NCI-H345 (cell line): ENCODE measurements around the gene DESI1.
"Not testable (repeated sequence)": the region's sequence is repeated elsewhere in the genome, so short reads cannot be mapped to it uniquely, and the experiment has no call there.

Source experiments
- DNase-seq: peaks from one replicate; lab custom pipeline; 2025; lab: John Stamatoyannopoulos, UW

DESI1 gene

GRCh38 chr22:41585898-41586297 is 34.9 kb downstream of the DESI1 start:
- no peak for DNase-seq

GRCh38 chr22:41584881-41585280 is 36.0 kb downstream of the DESI1 start:
- DNase-seq: no peak

- no peak for DNase-seq
These were observed 38.1 kb downstream of the DESI1 start for GRCh38 chr22:41582694-41583093.

GRCh38 chr22:41579997-41580355 is 40.9 kb downstream of the DESI1 start:
- DNase-seq: no peak

GRCh38 chr22:41579297-41579996 is 41.4 kb downstream of the DESI1 start:
- DNase-seq: no peak

- no peak for DNase-seq
These were observed 42.0 kb downstream of the DESI1 start for GRCh38 chr22:41578818-41579217.

GRCh38 chr22:41578114-41578513 is 42.7 kb downstream of the DESI1 start:
- DNase-seq: no peak

- no peak for DNase-seq
These were observed 44.0 kb downstream of the DESI1 start for GRCh38 chr22:41576877-41577276.

- no peak for DNase-seq
These were observed 45.3 kb downstream of the DESI1 start for GRCh38 chr22:41575533-41575932.

- DNase-seq: no peak
These were observed 45.9 kb downstream of the DESI1 start for GRCh38 chr22:41574847-41575381.

- no peak for DNase-seq
These were observed 47.2 kb downstream of the DESI1 start for GRCh38 chr22:41573677-41574076.

- not testable (repeated sequence) for DNase-seq
These were observed 48.5 kb downstream of the DESI1 start for GRCh38 chr22:41572305-41572704.

GRCh38 chr22:41571786-41572185 is 49.1 kb downstream of the DESI1 start:
- no peak for DNase-seq

- no peak for DNase-seq
These were observed 50.6 kb downstream of the DESI1 start for GRCh38 chr22:41570221-41570620.

GRCh38 chr22:41568811-41569210 is 52.0 kb downstream of the DESI1 start:
- peak; percentile 21 for DNase-seq

- no peak for DNase-seq
These were observed 53.4 kb downstream of the DESI1 start for GRCh38 chr22:41567512-41567768.

GRCh38 chr22:41565403-41566054 is 55.3 kb downstream of the DESI1 start:
- no peak for DNase-seq

- DNase-seq: no peak
These were observed 56.3 kb downstream of the DESI1 start for GRCh38 chr22:41564563-41564962.

GRCh38 chr22:41563051-41563711 is 57.7 kb downstream of the DESI1 start:
- DNase-seq: no peak

GRCh38 chr22:41562461-41562860 is 58.4 kb downstream of the DESI1 start:
- DNase-seq: no peak

- DNase-seq: no peak
These were observed 59.1 kb downstream of the DESI1 start for GRCh38 chr22:41561788-41562187.

GRCh38 chr22:41561335-41561734 is 59.5 kb downstream of the DESI1 start:
- DNase-seq: no peak

- no peak for DNase-seq
These were observed 60.8 kb downstream of the DESI1 start for GRCh38 chr22:41560095-41560471.
